Activated CD4-positive, alpha-beta T cell treated with anti-CD3 and anti-CD28 coated beads for 48 hours (primary cell): ENCODE results near the gene MRPS31.
"Not testable (repeated sequence)": the region's sequence is repeated elsewhere in the genome, so short reads cannot be mapped to it uniquely, and the experiment has no call there.

ENCODE experiments used
- DNase-seq: peaks from one replicate; pipeline ENCODE4 v3.0.0-alpha.2; 2020

Gene MRPS31

GRCh38 chr13:40756042-40756441, 14.9 kb downstream of the MRPS31 start:
- DNase-seq = no peak

GRCh38 chr13:40755082-40755700, 15.8 kb downstream of the MRPS31 start:
- no peak for DNase-seq

- no peak for DNase-seq
Observed at GRCh38 chr13:40749327-40749726, 21.7 kb downstream of the MRPS31 start.

GRCh38 chr13:40735232-40735548, 35.8 kb downstream of the MRPS31 start:
- not testable (repeated sequence) for DNase-seq

GRCh38 chr13:40734536-40735231, 36.3 kb downstream of the MRPS31 start:
- not testable (repeated sequence) for DNase-seq

- DNase-seq = no peak
Observed at GRCh38 chr13:40732658-40733057, 38.3 kb downstream of the MRPS31 start.

GRCh38 chr13:40728595-40728994, 42.4 kb downstream of the MRPS31 start:
- DNase-seq = no peak

GRCh38 chr13:40714433-40714832, 56.6 kb downstream of the MRPS31 start:
- DNase-seq = not testable (repeated sequence)

GRCh38 chr13:40706439-40706838, 64.6 kb downstream of the MRPS31 start:
- DNase-seq = no peak

GRCh38 chr13:40697711-40698110, 73.3 kb downstream of the MRPS31 start:
- no peak for DNase-seq

- DNase-seq = no peak
Observed at GRCh38 chr13:40694426-40694825, 76.6 kb downstream of the MRPS31 start.

- DNase-seq = no peak
Observed at GRCh38 chr13:40692946-40693345, 78.0 kb downstream of the MRPS31 start.

GRCh38 chr13:40688781-40689180, 82.2 kb downstream of the MRPS31 start:
- no peak for DNase-seq

GRCh38 chr13:40682449-40683240, 88.3 kb downstream of the MRPS31 start:
- no peak for DNase-seq

GRCh38 chr13:40681341-40682146, 89.4 kb downstream of the MRPS31 start:
- no peak for DNase-seq

GRCh38 chr13:40680659-40681323, 90.2 kb downstream of the MRPS31 start:
- DNase-seq = no peak

- no peak for DNase-seq
Observed at GRCh38 chr13:40679480-40679985, 91.5 kb downstream of the MRPS31 start.
